D341Med (cell line): Measurements from ENCODE around the gene FNDC3B.

Experiments
- DNase-seq: peaks from one replicate; pipeline ENCODE4 v3.0.0; 2012; ENCODE audit warnings: low spot score

Gene FNDC3B

GRCh38 chr3:172314591-172315160, 275.3 kb downstream of the FNDC3B start:
- DNase-seq, result no peak

GRCh38 chr3:172315401-172316091, 276.2 kb downstream of the FNDC3B start:
- no peak for DNase-seq

- DNase-seq, result no peak
Measured at GRCh38 chr3:172316758-172317157, 277.4 kb downstream of the FNDC3B start.

GRCh38 chr3:172317481-172317880, 278.1 kb downstream of the FNDC3B start:
- no peak for DNase-seq

GRCh38 chr3:172317984-172318383, 278.6 kb downstream of the FNDC3B start:
- peak; percentile 35 for DNase-seq

- no peak for DNase-seq
Measured at GRCh38 chr3:172319595-172319994, 280.2 kb downstream of the FNDC3B start.

- no peak for DNase-seq
Measured at GRCh38 chr3:172320468-172320867, 281.1 kb downstream of the FNDC3B start.

GRCh38 chr3:172321035-172321434, 281.7 kb downstream of the FNDC3B start:
- no peak for DNase-seq

GRCh38 chr3:172323894-172324610, 284.7 kb downstream of the FNDC3B start:
- no peak for DNase-seq

GRCh38 chr3:172324611-172325203, 285.3 kb downstream of the FNDC3B start:
- DNase-seq, result no peak

GRCh38 chr3:172325461-172325860, 286.1 kb downstream of the FNDC3B start:
- DNase-seq, result no peak

GRCh38 chr3:172326993-172327392, 287.6 kb downstream of the FNDC3B start:
- DNase-seq, result no peak

GRCh38 chr3:172328282-172328681, 288.9 kb downstream of the FNDC3B start:
- no peak for DNase-seq

GRCh38 chr3:172329070-172329469, 289.7 kb downstream of the FNDC3B start:
- DNase-seq, result no peak

GRCh38 chr3:172330413-172330812, 291.0 kb downstream of the FNDC3B start:
- no peak for DNase-seq

GRCh38 chr3:172332256-172333041, 293.1 kb downstream of the FNDC3B start:
- peak; percentile 71 for DNase-seq

GRCh38 chr3:172333042-172333377, 293.6 kb downstream of the FNDC3B start:
- DNase-seq, result no peak

GRCh38 chr3:172333692-172334457, 294.5 kb downstream of the FNDC3B start:
- DNase-seq, result no peak

GRCh38 chr3:172334671-172335207, 295.4 kb downstream of the FNDC3B start:
- DNase-seq, result no peak

GRCh38 chr3:172339892-172340291, 300.5 kb downstream of the FNDC3B start:
- DNase-seq, result no peak

- no peak for DNase-seq
Measured at GRCh38 chr3:172340583-172340982, 301.2 kb downstream of the FNDC3B start.
